GM18507 (cell line): ENCODE results near the gene RNF166.

Experiments
- DNase-seq: peaks from one replicate; pipeline ENCODE4 v3.0.0; 2011; ENCODE audit warnings: low read depth; ENCODE audit not compliant: insufficient read length; ENCODE audit errors: extremely low spot score
- FAIRE-seq: peaks from 2 replicates; lab custom pipeline; 2011; peaks lifted over from hg19 to GRCh38; lab: Jason Lieb, UNC

RNF166 gene

GRCh38 chr16:88725609-88726407, 19.6 kb upstream of the RNF166 start:
- DNase-seq = no peak
- no peak for FAIRE-seq

DNA sequence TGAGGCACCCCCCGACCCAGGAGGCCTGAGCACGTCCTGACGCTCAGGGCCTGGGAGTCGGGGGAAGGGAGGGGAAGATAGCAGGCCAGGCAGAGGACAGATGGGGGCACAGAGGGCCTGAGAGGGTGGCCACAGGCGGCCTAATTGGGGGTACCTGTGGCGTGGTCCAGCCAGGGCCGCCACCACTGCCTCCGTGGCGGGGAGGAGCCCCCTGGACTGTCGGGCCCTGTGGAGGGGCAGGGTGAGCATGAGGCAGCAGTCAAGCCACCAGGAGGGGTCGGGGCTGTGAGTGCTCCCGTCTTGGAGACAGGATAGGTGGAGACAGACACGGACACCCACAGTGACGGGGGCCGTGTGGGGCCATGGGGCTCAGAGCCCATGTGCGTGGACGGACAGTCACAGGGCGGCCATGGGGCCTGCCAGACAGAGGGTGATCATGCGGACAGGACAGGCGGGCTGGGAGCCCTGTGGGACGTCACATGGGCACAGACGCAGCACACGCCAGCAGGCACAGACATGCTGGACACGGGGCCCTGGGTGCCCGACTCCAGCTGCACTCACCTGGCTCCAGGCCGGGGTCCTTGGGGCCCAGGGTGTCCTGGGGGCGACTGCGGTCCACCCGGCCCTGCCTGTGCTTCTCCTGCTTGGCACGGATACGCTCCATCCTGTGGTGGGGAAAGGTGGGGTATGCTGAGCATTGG, 18.8 kb upstream of the RNF166 start:
- no peak for FAIRE-seq
- DNase-seq = no peak

DNA sequence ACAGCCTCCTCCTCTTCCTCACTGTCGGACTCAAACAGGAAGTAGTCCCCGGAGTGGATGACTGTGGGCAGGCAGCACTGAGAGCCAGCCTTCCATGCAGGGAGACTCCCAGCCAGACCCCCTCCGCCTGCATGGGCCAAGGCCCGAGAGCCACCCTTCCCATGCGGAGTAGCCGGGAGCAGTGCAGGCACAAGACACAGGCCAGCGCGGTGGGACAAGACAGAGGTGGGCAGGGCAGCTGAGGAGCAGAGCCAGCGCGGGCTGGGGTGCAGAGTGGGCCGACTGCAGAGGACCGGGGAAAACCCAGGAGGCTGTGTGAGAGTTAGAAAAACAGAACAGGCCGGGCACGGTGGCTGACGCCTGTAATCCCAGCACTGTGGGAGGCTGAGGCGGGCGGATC, 17.7 kb upstream of the RNF166 start:
- FAIRE-seq (no peak), DNase-seq (no peak)

- FAIRE-seq (no peak), DNase-seq (no peak)
These were observed 17.3 kb upstream of the RNF166 start for GRCh38 chr16:88723507-88723887.

DNA sequence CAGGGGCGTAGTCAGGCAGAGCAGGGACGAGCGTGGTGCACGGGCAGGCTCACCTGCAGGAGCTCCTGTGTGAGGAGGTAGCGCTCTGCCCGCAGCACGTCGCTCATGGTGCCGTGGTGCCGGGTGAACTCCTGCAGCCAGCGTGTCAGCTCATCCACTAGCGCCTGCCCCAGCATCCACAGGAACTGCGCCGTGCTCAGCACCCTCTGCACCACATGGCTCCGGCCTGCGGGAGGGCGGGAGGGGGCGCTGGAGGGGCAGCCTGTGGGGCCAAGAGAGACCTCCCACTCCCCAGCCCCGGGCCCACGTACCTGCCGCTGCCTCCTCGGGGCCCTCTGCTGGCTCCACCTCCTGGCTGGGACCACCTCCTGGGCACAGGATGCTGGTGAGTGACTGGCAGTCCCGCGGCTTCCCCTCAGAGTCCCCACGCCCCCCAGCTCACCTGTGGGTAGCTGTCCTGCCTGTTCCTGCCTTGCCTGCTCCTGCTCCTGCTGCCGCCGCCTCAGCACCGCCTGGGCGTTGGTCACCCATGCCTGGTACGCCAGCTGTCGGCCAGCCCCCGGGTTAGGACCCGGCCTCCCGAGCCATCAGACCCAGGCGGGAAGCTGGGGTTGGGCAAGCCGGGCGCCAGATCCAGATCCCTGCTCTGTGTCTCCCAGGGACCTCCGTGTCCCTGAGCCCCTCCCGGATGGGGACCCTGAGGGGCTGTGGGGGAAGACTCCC, 16.7 kb upstream of the RNF166 start:
- DNase-seq (no peak), FAIRE-seq (no peak)

DNA sequence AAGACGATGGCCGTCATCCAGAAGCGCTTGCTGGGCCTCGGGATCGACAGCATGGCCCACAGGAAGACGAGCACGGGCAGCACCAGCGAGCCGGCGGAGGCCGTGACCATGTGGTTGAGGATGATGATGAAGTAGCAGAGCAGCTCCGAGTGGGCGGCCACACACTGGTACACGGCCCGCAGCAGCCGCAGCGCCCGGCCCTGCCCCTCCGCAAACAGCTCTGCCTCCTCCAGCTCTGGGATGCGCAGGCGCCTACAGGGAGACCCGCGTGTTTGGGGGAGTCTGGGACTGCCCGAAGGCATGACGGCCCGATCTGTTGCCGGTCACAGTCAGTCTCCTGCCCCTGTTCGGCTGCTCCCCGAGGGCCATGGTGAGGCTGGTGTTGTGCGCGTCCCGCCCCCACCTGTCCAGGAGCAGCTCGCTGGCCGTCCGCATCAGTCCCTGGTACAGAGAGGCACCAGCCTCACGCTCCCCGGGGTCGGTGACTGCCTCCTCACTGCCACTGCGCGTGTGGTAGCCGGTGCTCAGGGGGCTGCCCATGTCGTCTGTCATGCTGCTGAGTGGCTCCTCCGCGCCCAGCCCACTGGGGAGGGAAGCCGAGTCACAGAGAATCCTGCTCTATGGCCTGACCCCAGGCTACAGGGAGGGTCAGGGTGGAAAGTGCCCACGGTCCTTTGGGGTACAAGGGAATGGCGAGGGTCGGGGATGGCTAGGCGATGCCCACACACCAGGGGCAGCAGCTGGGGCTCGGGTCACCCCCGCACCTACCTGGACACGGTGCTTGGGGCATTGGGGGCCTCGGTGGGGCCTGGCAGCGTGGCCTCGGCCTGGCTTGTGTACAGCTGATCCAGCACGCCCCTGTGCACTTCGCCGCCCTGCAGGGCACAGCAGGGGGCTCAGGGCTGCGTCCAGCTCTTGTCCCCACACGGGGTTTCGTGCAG, 15.9 kb upstream of the RNF166 start:
- no peak for FAIRE-seq
- no peak for DNase-seq

DNA sequence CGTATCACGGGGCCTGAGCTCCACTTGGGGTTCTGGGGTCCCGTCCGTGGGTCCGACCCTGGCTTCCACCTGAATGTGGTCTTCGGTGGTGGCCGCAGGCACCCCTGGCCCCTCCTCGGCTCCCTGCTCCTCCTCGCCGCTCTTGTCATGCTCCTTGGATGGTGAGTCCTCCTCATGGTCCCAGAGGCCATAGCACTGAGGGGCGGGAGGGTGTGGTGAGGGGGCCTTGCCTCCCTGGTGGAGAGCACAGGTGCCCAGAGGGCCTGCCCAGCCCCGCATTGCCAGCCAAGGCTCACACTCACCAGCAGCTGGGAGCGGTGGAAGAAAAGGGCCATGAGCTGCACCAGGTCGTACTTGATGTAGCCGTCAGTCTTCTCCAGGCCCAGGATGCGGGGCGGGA, 15.0 kb upstream of the RNF166 start:
- FAIRE-seq = no peak
- DNase-seq = no peak

DNA sequence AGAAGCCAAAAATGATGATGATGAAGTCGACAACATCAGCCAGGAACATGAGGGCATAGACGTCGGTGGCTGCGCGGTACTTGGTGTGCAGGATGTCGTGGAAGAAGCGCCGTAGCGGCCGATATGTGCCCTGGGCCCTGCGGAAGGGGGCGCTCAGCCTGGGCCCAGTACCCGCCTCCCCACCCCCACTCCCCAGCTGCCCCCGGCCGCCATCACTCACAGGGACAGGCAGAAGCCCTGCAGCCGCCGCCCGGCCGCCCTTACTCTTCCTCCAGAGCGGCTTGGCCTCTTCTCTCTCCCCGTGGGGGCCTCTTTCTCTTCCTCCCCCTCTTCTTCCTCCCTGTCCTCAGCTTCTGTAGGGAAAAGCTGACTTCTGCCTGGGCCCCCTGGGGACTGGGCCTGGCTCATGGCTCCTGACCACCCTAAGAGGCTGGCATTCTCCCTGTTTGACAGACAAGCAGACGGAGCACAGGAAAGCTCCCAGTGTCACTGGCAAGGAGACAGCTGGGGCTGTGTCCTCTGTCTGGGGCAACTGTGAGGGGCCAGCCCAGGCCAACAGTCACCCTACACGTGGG, 14.3 kb upstream of the RNF166 start:
- no peak for DNase-seq
- no peak for FAIRE-seq

DNA sequence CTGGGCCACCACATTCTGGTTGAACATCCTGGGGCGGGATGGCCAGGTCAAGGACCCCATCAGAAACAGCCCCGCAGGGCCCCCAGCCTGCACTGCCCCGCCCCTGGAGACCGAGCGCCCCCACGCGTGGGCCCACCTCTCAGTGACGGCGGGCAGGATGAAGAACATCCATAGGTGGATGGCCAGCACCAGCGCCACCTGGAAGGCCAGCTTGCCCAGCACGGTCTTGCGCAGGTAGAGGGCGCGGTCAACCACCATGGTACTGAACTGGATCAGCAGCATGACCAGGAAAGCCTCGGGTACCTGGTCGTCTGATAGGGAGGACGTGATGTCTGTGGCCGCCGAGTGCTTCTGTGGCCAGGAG, 13.7 kb upstream of the RNF166 start:
- no peak for DNase-seq

DNA sequence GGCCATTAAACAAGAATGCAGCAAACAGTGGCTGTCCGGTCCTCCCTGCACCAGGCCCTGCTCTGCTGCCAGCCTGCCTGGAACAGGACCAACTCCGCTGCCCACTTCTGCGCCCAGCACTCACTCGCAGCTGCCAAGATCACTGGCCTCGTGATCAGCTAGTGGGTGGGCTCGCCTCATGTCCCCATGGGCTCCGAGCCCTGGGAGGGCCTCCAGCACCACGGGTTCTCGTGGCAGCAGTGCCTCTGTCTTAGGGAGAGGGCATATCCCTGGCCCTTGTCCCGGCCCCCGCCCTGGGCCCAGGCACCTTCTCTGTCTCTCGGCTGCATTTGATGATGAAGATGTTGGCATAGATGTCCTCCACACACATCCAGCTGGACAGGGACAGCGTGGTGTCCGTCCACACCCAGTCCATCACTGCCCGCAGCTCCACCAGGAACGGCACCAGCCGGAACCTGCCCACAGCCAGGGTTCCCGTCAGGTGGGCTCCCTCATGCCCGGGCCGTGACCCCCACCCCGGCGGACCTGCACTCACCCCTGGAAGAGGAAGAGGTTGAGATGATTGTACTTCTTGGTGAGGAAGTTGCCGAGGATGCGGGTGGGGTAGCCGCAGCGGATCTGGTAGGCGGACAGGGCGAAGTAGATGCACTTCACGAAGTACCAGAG, 13.2 kb upstream of the RNF166 start:
- no peak for FAIRE-seq
- DNase-seq = no peak

More for the DNA sequence above, 13.7 kb upstream of the RNF166 start:
- FAIRE-seq = no peak

DNA sequence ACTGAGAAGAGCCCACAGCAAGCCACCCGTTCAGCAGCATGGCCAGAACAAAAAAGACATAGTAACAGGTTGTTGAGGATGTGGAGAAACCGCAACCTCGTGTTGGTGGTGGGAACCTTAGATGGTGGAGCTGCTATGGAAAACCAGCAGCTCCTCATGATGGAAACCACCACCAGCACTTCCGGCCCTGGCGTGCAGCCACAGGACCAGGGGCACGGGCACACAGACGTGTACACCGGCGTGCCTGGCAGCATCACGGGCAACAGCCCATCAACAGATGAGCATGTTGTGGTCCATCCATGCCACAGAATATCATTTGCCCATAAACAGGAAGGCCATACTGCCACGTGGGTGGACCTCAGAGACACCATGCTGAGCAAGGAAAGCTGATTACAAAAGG, 12.0 kb upstream of the RNF166 start:
- FAIRE-seq (no peak), DNase-seq (no peak)

- DNase-seq (no peak), FAIRE-seq (no peak)
These were observed 10.4 kb upstream of the RNF166 start for GRCh38 chr16:88716601-88717001.

GRCh38 chr16:88716201-88716600, 10.0 kb upstream of the RNF166 start:
- FAIRE-seq = no peak
- DNase-seq = no peak

DNA sequence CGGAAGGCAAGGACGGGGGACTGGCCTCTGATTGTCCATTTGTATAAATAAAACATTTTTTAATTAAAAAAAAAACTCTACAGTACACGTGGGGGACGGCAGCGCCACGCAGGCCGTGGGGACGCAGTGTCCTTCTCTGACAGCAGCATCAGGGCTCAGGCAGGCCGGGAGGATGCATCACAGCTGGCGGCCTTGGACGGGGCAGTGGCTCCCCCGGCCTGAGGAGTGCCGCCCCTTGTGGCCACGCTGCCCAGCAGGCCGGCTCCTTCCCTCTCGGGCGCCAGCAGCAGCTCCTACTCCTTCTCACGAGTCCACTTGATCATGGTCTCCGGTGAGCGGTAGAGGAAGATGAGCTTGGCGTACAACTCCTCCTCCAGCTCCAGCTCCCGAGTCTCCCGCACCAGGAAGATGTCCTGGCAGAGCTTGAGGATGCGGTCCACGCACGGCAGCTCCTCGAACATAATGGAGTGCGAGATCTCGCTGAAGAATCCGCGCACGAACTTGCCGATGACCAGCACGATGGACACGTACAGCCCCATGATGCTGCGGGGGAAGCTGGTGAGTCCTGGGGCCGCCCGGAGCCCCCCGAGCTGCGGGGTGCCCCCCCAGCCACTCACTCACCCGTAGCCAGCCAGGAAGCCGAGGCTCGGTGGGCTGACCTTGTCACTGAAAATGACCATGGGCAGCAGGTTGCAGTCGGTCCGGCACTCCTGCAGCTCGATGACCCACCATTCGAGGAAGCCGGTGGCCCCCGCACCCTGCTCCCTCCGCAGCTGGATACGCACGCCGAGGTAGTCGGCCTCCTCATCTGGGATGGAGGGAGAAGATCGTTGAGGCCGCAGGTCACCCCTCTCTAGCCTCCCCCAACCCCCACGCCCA, 9.3 kb upstream of the RNF166 start:
- DNase-seq (no peak), FAIRE-seq (no peak)

- no peak for DNase-seq
- no peak for FAIRE-seq
These were observed 8.5 kb upstream of the RNF166 start for GRCh38 chr16:88714420-88715302.

GRCh38 chr16:88713568-88714419, 7.6 kb upstream of the RNF166 start:
- FAIRE-seq (no peak), DNase-seq (no peak)
